ENCODE data around the gene CMSS1. TPM values are rescaled to one million over a fixed set of nuclear protein-coding genes. Genes with fewer than 3 reads are reported as not detected.

CMSS1 gene
- total RNA-seq, 1 experiment from 2014 or later, result 55.8 TPM

DNA sequence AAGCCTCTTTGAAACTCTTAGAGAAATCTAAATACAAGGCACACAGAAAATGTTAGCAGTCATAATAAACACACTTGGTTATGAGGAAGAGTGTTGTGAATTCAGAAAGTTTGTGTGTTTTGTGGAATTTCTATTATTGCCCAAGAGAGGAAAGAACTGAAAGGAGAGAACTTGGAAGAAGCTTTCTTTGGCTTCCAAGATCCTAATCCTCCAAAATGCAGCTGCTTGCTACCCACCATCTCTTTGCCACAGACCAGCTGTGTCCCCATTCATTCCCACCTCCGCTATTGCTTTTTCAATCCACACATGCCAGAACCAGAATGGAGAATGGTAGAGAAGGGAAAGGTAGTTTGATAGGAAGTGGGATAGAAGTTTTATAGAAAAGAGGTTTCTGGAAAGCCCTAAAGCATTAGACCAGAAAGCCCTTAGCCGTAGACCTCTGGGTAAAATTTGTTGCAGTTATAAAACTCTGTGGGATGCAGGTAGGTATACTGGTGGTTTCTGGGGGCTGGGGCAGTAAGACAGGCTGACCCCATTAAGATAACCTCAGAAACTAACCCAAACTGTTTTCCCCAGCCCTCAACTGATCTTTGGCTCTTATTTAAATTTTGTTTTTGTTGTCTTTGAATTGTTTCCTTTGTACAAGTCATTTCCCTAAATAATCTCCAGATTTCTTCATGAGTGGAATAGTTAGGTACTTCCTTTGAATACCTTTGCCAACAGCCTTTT lies 188.2 kb downstream of the CMSS1 start:
- BruUV-seq (replicated peaks), result no TSS peak
- CTCF ChIA-PET, result interaction anchor here (0.9 to 2.0 kb wide), 5 partner anchors 19 to 174 kb away, joined by 3 to 10 read pairs (median 5); no protein-coding TSS in a partner anchor
- Mint-ChIP-seq H3K4me3 (ENCODE audit: low read depth, unreplicated experiment) (no peak overlapping the region), H3K4me1 (ENCODE audit: low read depth, unreplicated experiment) (peaks cover 72% of the 10 kb centered on the region), H3K27ac (ENCODE audit: unreplicated experiment) (peak overlapping the region; percentile 62), H3K27me3 (ENCODE audit: unreplicated experiment) (no peaks in the 10 kb centered on the region), H3K36me3 (ENCODE audit: insufficient read depth, unreplicated experiment) (no peaks in the 10 kb centered on the region), H3K9me3 (ENCODE audit: low read depth, unreplicated experiment) (no peaks in the 10 kb centered on the region)
- intact Hi-C loops (cut with micrococcal nuclease; ENCODE audit: unreplicated experiment), result loop anchor here (5.0 kb wide), 2 partner anchors 54 to 164 kb away; no protein-coding TSS in a partner anchor
- DNase-seq, result no peak
- TF ChIP-seq, protein P1, sequence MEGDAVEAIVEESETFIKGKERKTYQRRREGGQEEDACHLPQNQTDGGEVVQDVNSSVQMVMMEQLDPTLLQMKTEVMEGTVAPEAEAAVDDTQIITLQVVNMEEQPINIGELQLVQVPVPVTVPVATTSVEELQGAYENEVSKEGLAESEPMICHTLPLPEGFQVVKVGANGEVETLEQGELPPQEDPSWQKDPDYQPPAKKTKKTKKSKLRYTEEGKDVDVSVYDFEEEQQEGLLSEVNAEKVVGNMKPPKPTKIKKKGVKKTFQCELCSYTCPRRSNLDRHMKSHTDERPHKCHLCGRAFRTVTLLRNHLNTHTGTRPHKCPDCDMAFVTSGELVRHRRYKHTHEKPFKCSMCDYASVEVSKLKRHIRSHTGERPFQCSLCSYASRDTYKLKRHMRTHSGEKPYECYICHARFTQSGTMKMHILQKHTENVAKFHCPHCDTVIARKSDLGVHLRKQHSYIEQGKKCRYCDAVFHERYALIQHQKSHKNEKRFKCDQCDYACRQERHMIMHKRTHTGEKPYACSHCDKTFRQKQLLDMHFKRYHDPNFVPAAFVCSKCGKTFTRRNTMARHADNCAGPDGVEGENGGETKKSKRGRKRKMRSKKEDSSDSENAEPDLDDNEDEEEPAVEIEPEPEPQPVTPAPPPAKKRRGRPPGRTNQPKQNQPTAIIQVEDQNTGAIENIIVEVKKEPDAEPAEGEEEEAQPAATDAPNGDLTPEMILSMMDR (IDR thresholded peaks at IDR 0.05; ENCODE audit: unreplicated experiment), result no peak

- Mint-ChIP-seq H3K27ac (ENCODE audit: unreplicated experiment) (peak overlapping the region; percentile 62), H3K4me1 (ENCODE audit: low read depth, unreplicated experiment) (peaks cover 72% of the 10 kb centered on the region)
Measured at GRCh38 chr3:100006570-100007271, 189.1 kb downstream of the CMSS1 start.

DNA sequence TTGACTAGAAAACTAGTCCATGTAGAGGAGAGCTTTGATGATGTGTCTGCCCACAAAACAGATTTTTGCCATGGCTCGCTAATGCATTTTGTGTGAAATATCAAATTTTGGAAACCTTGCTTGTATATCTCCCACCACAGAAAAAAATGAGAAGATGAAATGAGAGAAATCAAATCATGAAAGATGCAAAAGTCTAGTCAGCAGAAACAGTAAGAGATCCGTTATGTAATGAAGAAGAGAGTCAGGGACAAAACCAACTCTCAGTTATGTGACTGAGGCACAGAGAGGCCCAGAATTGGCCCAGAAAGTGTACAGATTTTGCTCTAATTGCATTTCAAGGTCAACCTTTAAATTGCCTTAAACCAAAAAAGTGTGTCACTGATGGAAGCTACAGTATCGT lies 189.7 kb downstream of the CMSS1 start:
- TF ChIP-seq, protein P1 (IDR thresholded peaks at IDR 0.05; ENCODE audit: unreplicated experiment), result no peak
- Mint-ChIP-seq H3K36me3 (ENCODE audit: insufficient read depth, unreplicated experiment) (no peaks in the 10 kb centered on the region), H3K9me3 (ENCODE audit: low read depth, unreplicated experiment) (no peaks in the 10 kb centered on the region), H3K4me1 (ENCODE audit: low read depth, unreplicated experiment) (peaks cover 72% of the 10 kb centered on the region), H3K27ac (ENCODE audit: unreplicated experiment) (no peak overlapping the region), H3K4me3 (ENCODE audit: low read depth, unreplicated experiment) (no peak overlapping the region), H3K27me3 (ENCODE audit: unreplicated experiment) (no peaks in the 10 kb centered on the region)
- BruUV-seq (replicated peaks), result no TSS peak
- intact Hi-C loops (cut with micrococcal nuclease; ENCODE audit: unreplicated experiment), result loop anchor here (5.0 kb wide), 2 partner anchors 55 to 165 kb away; no protein-coding TSS in a partner anchor
- DNase-seq, result no peak
- CTCF ChIA-PET, result interaction anchor here (0.6 to 2.0 kb wide), 5 partner anchors 17 to 176 kb away, joined by 3 to 10 read pairs (median 5); no protein-coding TSS in a partner anchor

More at GRCh38 chr3:100006570-100007271, 189.1 kb downstream of the CMSS1 start:
- BruUV-seq (replicated peaks), result no TSS peak
- H3K4me3 Mint-ChIP-seq (ENCODE audit: low read depth, unreplicated experiment), result no peak overlapping the region
- intact Hi-C loops (cut with micrococcal nuclease; ENCODE audit: unreplicated experiment), result loop anchor here (5.0 kb wide), 2 partner anchors 54 to 164 kb away; no protein-coding TSS in a partner anchor
- H3K27me3 Mint-ChIP-seq (ENCODE audit: unreplicated experiment), result no peaks in the 10 kb centered on the region
- CTCF ChIA-PET, result interaction anchor here (0.6 to 2.0 kb wide), 6 partner anchors 18 to 175 kb away, joined by 3 to 10 read pairs (median 5); no protein-coding TSS in a partner anchor
- TF ChIP-seq, protein P1 (IDR thresholded peaks at IDR 0.05; ENCODE audit: unreplicated experiment), result no peak
- no peaks in the 10 kb centered on the region for H3K9me3 Mint-ChIP-seq (ENCODE audit: low read depth, unreplicated experiment)
- H3K36me3 Mint-ChIP-seq (ENCODE audit: insufficient read depth, unreplicated experiment), result no peaks in the 10 kb centered on the region
- DNase-seq, result no peak

DNA sequence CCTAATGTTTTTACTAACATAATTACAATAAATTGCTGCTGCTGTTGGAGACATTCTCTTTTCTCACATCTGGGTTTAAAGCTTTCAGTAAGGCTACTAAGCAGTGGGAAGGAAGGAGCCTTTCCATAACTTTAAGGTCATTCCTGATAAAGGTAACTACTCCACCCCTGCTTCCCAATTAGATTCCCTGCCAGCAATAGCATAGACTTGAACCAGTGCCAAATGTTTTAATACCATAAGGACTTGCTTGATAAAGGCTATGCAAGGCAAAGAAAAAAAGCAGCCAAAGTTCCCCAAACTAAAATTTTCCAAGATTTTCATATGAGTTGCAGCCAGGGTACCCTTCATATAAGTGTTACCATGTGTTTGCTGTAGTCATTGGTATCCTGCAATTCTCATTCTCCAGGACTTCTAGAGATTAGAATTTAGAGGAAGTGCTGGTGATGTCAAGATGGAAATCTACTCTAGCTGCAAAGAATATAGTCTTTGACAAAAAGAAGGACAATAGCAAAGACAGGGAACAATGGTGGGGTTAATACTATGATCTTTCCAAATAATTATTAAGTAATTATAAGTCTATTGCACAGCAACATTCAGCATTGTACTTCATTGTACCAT lies 190.5 kb downstream of the CMSS1 start:
- Mint-ChIP-seq H3K36me3 (ENCODE audit: insufficient read depth, unreplicated experiment) (no peaks in the 10 kb centered on the region), H3K9me3 (ENCODE audit: low read depth, unreplicated experiment) (no peaks in the 10 kb centered on the region), H3K4me3 (ENCODE audit: low read depth, unreplicated experiment) (no peak overlapping the region), H3K27me3 (ENCODE audit: unreplicated experiment) (no peaks in the 10 kb centered on the region), H3K4me1 (ENCODE audit: low read depth, unreplicated experiment) (peaks cover 64% of the 10 kb centered on the region), H3K27ac (ENCODE audit: unreplicated experiment) (no peak overlapping the region)
- CTCF ChIA-PET, result interaction anchor here (2.0 kb wide), 1 partner anchor 165 kb away, joined by 6 read pairs; no protein-coding TSS in a partner anchor
- TF ChIP-seq, protein P1 (IDR thresholded peaks at IDR 0.05; ENCODE audit: unreplicated experiment), result no peak
- BruUV-seq (replicated peaks), result no TSS peak
- no peak for DNase-seq
- intact Hi-C loops (cut with micrococcal nuclease; ENCODE audit: unreplicated experiment), result loop anchor here (5.0 kb wide), 2 partner anchors 56 to 166 kb away; no protein-coding TSS in a partner anchor

Data from Calu3 (cell line).